Cardiac fibroblast (primary cell): ENCODE measurements around the gene CLPTM1.

ENCODE experiments used
- DNase-seq, 2 donors: peaks; one replicate each; pipeline versions ENCODE4 v3.0.0 to v3.0.0-alpha.2; 2010; ENCODE audit warnings: low read depth in 2 of 2
- H3K4me3 ChIP-seq, 2 donors: replicated peaks in 1 of 2; 1 replicate in 1 of 2; 2 replicates in 1 of 2; pipeline ENCODE4 v1.5.1; 2011; ENCODE audit warnings: low read depth in 2 of 2, low read length in 2 of 2, mild to moderate bottlenecking in 2 of 2, moderate library complexity in 1 of 2
- CTCF ChIP-seq: IDR thresholded peaks from one replicate; pipeline ENCODE4 v1.5.1; 2011; ENCODE audit warnings: low read depth, mild to moderate bottlenecking, low read length, inconsistent platforms

Gene CLPTM1

DNA sequence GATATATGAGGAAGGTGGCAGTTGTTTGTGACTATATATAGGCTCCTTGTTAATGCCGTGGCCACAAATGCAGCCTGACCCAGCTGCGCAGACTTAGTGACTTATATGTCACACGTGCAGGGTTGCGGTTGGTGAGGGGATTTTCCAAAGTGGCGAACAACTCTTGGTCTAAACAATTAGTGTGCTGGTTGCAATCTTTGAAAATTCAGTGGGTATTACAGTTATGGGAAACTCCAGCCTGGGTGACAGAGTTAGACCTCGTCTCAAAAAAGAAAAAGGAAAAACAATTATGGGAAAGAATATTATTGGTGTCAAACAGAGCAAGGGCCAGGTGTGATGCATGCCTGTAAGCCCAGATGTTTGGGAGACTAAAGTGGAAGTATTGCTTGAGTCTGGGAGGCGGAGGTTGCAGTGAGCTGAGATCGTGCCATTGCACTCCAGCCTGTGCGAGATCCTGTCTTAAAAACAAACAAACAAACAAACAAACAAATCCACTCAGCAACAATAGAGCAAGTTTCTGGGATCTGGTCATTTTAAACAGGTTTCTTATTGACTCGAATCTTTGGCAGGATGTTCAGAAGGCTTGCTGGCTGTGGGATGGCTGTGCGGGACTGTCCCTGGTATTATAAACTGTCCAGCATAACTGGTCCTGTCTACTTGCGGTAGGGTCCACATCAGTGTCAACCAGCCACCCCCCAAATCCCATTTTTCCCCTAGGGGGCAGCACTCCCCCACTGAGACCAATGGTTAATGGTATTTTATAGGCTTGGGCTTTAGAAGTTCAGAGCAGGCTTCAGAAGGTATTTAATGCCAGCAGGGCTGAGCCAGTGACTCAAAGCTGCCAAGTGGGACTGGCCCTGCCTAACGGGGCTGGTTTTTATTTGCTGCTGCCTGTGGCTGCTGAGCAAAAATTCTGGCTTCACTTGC lies 61.5 kb downstream of the CLPTM1 start:
- DNase-seq, result peak; percentile 66 to 85
- peak; percentile 66 for TF ChIP-seq CTCF
- no peak overlapping the region for H3K4me3 ChIP-seq

- H3K4me3 ChIP-seq, result no peak overlapping the region
- DNase-seq, result no peak
- TF ChIP-seq CTCF, result no peak
Measured at GRCh38 chr19:45019187-45019586, 64.0 kb downstream of the CLPTM1 start.

GRCh38 chr19:45020071-45020470 lies 64.9 kb downstream of the CLPTM1 start:
- no peak for TF ChIP-seq CTCF
- no peak for DNase-seq

DNA sequence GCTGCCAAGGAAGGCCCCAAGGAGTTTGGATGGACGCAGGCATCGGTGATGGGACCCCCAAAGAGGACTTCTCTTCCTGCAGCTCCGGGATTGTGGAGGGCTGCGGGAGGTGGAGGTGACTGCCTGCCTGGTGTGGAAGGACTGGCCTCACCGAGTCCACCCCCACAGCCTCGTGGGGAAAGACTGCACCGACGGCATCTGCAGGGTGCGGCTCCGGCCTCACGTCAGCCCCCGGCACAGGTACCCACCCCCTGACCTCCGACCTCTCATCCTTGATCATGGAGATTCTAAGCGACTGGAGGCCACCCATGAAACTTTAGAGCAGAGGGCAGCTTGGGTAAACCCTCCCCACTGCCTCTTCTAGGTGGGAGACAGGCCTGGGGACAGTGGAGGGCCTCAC lies 66.8 kb downstream of the CLPTM1 start:
- no peak for TF ChIP-seq CTCF
- no peak overlapping the region for H3K4me3 ChIP-seq
- no peak for DNase-seq

More at GRCh38 chr19:45020071-45020470, 64.9 kb downstream of the CLPTM1 start:
- H3K4me3 ChIP-seq, result no peak overlapping the region

DNA sequence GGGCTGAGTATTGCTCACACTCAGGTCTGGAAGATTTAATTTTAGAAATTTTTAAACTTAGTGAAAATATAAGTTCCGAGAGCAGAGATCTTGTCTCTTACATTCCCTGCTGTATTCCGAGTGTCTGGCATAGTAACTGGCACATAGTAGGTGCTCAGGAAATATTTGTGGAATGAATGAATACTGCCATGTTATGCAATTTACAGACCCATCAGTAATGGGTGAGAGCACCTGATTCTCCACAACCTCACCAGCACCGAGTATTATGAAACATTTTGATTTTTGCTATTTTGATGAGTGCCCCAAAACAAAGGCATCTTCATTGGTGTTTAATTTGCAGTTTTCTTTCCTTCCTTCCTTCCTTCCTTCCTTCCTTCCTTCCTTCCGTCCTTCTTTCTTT lies 67.9 kb downstream of the CLPTM1 start:
- H3K4me3 ChIP-seq, result no peak overlapping the region
- TF ChIP-seq CTCF, result no peak
- no peak for DNase-seq

GRCh38 chr19:45025264-45025663 lies 70.1 kb downstream of the CLPTM1 start:
- no peak overlapping the region for H3K4me3 ChIP-seq
- DNase-seq, result no peak
- TF ChIP-seq CTCF, result no peak

DNA sequence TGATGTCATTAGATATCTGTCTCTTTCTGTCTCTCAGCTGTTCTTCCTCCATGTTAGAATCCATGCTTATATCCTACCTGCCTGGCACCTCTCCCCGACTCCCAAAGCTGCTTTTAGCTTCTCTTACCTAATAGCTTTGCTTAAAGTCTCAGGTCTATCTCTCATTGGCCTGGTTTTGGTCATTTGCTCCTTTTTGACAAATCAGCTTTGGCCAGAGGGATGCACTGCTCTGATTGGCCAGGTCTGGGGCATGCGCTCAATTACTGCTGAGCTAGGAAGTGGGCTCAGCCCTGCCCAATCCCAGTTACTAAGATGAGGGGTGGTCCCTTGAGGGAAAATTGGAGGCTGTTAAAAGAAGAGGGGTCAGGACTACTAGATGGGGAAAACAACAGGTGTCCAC lies 72.2 kb downstream of the CLPTM1 start:
- H3K4me3 ChIP-seq, result no peak overlapping the region
- no peak for DNase-seq

More for the DNA sequence above, 72.2 kb downstream of the CLPTM1 start:
- TF ChIP-seq CTCF, result no peak
